G401.6 (cell line): ENCODE measurements around the gene RAB44.

Source experiments
- FAIRE-seq: peaks from 2 replicates; lab custom pipeline; 2012; peaks lifted over from hg19 to GRCh38; lab: Jason Lieb, UNC

The RAB44 gene

GRCh38 chr6:36730424-36731380 lies 33.1 kb downstream of the RAB44 start:
- no peak for FAIRE-seq

GRCh38 chr6:36731622-36732310 lies 34.1 kb downstream of the RAB44 start:
- no peak for FAIRE-seq

GRCh38 chr6:36733300-36733699 lies 35.7 kb downstream of the RAB44 start:
- FAIRE-seq = no peak

- no peak for FAIRE-seq
Observed at GRCh38 chr6:36734486-36735060, 36.9 kb downstream of the RAB44 start.

- no peak for FAIRE-seq
Observed at GRCh38 chr6:36735110-36736071, 37.8 kb downstream of the RAB44 start.

- no peak for FAIRE-seq
Observed at GRCh38 chr6:36737043-36737785, 39.6 kb downstream of the RAB44 start.

- no peak for FAIRE-seq
Observed at GRCh38 chr6:36738108-36738507, 40.5 kb downstream of the RAB44 start.

GRCh38 chr6:36739947-36740817 lies 42.6 kb downstream of the RAB44 start:
- FAIRE-seq = no peak

GRCh38 chr6:36740818-36741179 lies 43.2 kb downstream of the RAB44 start:
- FAIRE-seq = no peak

GRCh38 chr6:36742146-36742545 lies 44.5 kb downstream of the RAB44 start:
- no peak for FAIRE-seq

GRCh38 chr6:36743032-36743431 lies 45.4 kb downstream of the RAB44 start:
- no peak for FAIRE-seq

GRCh38 chr6:36743538-36744303 lies 46.1 kb downstream of the RAB44 start:
- no peak for FAIRE-seq

- FAIRE-seq = no peak
Observed at GRCh38 chr6:36744304-36744673, 46.7 kb downstream of the RAB44 start.

- FAIRE-seq = no peak
Observed at GRCh38 chr6:36745283-36745682, 47.7 kb downstream of the RAB44 start.

- no peak for FAIRE-seq
Observed at GRCh38 chr6:36745836-36746235, 48.2 kb downstream of the RAB44 start.

GRCh38 chr6:36746251-36746650 lies 48.6 kb downstream of the RAB44 start:
- no peak for FAIRE-seq

GRCh38 chr6:36749829-36750489 lies 52.3 kb downstream of the RAB44 start:
- no peak for FAIRE-seq

GRCh38 chr6:36751091-36751490 lies 53.5 kb downstream of the RAB44 start:
- no peak for FAIRE-seq

GRCh38 chr6:36751833-36752186 lies 54.2 kb downstream of the RAB44 start:
- FAIRE-seq = no peak
